ENCODE data around the gene RAB4A.
"Not testable (repeated sequence)": the region's sequence is repeated elsewhere in the genome, so short reads cannot be mapped to it uniquely, and the experiment has no call there.

RAB4A gene

DNA sequence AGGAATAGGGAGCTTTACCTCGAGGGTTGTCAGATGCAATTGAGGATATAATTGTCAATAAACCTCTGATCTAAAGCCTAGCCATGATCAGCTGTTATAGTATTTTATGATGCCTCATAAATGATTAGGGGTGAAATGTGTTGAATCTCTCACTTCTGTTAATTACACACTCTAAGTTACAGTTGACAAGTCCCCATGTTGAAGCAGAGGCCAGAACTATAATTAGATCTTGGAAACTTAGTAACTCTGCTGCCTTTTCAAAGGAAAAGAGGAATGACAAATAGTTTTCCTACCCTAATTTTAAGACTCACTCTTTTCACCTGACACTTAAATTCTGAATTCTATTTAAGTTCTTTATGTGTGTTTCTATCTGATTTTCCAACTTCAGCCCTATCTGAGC is 38.2 kb downstream of the RAB4A start:
- Histone ChIP-seq H3K36me3 (ENCODE audit: insufficient read depth, low read length) (peaks cover 24% of the 10 kb centered on the region), H3K9me3 (replicated peaks; ENCODE audit: low read length) (no peaks in the 10 kb centered on the region), H3K4me1 (ENCODE audit: control insufficient read depth, insufficient read depth, low read length) (no peaks in the 10 kb centered on the region), H3K27me3 (ENCODE audit: control insufficient read depth, insufficient read depth, low read length) (no peaks in the 10 kb centered on the region), H3K4me2 (ENCODE audit: low read length) (no peak overlapping the region), H3K9ac (ENCODE audit: low read depth, low read length) (no peak overlapping the region), H3K4me3 (ENCODE audit: low read length) (no peak overlapping the region)

DNA sequence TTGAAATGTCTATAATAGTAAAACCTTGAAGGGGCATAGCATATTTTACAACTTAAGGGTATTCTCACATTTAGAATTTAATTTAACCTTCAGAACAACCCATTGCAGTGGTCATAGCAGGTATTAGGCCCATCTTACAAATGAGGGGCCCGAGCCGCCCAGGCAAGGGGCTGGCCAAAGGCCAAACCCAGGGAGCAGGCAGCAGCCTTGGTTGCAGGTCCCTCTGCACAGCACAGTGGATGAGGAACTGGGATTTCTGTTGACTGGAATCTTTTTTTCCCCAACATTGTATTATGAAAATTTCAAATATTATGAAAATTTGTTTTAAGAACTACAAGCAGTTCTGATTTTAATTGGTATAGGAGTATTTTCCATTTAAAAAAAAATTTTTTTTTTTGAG is 38.8 kb downstream of the RAB4A start:
- Histone ChIP-seq H3K36me3 (ENCODE audit: insufficient read depth, low read length) (peaks cover 18% of the 10 kb centered on the region), H3K9ac (ENCODE audit: low read depth, low read length) (no peak overlapping the region), H3K4me2 (ENCODE audit: low read length) (no peak overlapping the region), H3K4me3 (ENCODE audit: low read length) (no peak overlapping the region), H3K4me1 (ENCODE audit: control insufficient read depth, insufficient read depth, low read length) (no peaks in the 10 kb centered on the region), H3K9me3 (replicated peaks; ENCODE audit: low read length) (no peaks in the 10 kb centered on the region), H3K27me3 (ENCODE audit: control insufficient read depth, insufficient read depth, low read length) (no peaks in the 10 kb centered on the region)

DNA sequence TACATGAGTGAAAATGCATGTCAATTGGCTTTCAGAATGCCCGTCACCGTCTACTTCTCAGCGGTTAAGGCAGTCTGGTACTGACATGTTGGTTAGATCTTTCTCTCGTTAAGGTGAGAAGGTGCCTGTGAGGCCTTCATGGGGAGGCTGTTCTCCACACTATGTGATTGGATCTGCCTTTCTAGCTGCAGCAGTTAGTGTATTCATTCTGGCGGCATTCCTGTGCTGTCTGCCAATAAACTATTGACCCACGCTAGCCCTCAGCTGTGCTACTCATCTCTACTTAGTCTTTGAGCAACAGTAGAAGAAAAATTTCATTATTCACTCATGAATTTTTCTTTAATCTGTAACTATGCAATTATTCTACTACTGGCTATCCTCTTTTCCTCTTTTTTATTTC is 39.9 kb downstream of the RAB4A start:
- no peak overlapping the region for H3K9ac ChIP-seq (ENCODE audit: low read depth, low read length)
- H3K4me3 ChIP-seq (ENCODE audit: low read length) = no peak overlapping the region
- peaks cover 15% of the 10 kb centered on the region for H3K36me3 ChIP-seq (ENCODE audit: insufficient read depth, low read length)
- no peaks in the 10 kb centered on the region for H3K4me1 ChIP-seq (ENCODE audit: control insufficient read depth, insufficient read depth, low read length)
- H3K9me3 ChIP-seq (replicated peaks; ENCODE audit: low read length) = no peaks in the 10 kb centered on the region
- H3K4me2 ChIP-seq (ENCODE audit: low read length) = no peak overlapping the region
- no peaks in the 10 kb centered on the region for H3K27me3 ChIP-seq (ENCODE audit: control insufficient read depth, insufficient read depth, low read length)

DNA sequence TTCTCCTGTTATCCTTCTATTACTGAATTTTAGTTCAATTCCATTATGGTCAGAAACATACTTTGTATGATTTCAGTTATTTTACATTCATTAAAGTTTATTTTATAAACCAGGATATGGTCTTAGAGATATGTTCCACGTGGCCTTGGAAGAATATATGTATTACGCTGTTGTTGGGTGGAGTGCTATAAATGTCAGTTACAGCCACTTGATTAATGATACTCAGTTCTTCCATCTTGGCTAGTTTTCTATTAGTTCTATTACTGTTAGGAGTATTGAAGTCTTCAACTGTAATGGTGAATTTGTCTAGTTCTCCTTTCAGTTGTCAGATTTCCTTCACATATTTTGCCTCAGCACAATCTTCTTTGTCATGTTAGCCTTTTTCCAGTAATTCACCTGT is 45.3 kb downstream of the RAB4A start:
- Histone ChIP-seq H3K9me3 (replicated peaks; ENCODE audit: low read length) (no peaks in the 10 kb centered on the region), H3K9ac (ENCODE audit: low read depth, low read length) (no peak overlapping the region), H3K36me3 (ENCODE audit: insufficient read depth, low read length) (peaks cover 11% of the 10 kb centered on the region), H3K4me2 (ENCODE audit: low read length) (no peak overlapping the region), H3K4me3 (ENCODE audit: low read length) (no peak overlapping the region), H3K4me1 (ENCODE audit: control insufficient read depth, insufficient read depth, low read length) (peaks cover 2% of the 10 kb centered on the region), H3K27me3 (ENCODE audit: control insufficient read depth, insufficient read depth, low read length) (no peaks in the 10 kb centered on the region)

DNA sequence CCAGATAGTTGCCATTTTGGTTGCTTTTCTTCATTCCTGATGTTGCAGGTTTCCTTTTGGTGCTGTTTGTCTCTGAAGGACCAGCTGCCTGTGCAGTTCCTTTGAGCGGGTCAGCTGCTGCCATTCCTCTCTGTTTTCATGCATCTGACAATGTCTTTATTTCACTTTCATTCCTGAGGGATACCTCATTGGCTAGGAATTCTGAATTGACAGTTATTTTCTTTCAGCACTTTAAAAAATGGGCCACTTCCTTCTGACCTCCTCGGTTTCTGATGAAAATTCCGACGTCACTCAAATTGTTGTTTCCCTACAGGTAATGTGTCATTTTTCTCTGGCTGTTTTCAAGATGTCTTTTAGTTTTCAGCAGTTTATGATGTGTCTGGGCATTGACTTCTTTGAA is 47.1 kb downstream of the RAB4A start:
- no peak overlapping the region for H3K4me2 ChIP-seq (ENCODE audit: low read length)
- H3K9ac ChIP-seq (ENCODE audit: low read depth, low read length) = no peak overlapping the region
- no peaks in the 10 kb centered on the region for H3K27me3 ChIP-seq (ENCODE audit: control insufficient read depth, insufficient read depth, low read length)
- no peak overlapping the region for H3K4me3 ChIP-seq (ENCODE audit: low read length)
- peaks cover 10% of the 10 kb centered on the region for H3K36me3 ChIP-seq (ENCODE audit: insufficient read depth, low read length)
- peaks cover 2% of the 10 kb centered on the region for H3K4me1 ChIP-seq (ENCODE audit: control insufficient read depth, insufficient read depth, low read length)
- H3K9me3 ChIP-seq (replicated peaks; ENCODE audit: low read length) = no peaks in the 10 kb centered on the region

DNA sequence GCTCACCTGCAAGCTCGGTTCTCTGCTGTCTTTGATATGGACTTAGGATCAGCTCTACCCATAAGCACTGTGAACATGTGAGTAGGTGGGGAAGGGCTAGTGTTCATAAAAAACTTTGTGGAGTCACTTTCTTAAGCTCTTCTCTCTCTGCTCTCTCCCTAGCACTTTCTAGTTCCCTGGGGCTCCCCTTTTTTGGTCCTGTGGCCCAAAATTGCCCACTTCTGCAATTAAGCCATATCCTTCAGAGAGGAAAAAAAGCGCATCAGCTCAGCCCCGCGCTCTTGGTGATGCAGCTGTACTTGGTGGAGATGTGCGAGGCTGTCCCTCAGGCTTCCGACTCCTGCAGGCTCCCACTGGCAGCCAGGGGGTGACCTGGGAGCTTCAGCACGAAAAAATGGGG is 48.6 kb downstream of the RAB4A start:
- H3K4me2 ChIP-seq (ENCODE audit: low read length) = no peak overlapping the region
- H3K27me3 ChIP-seq (ENCODE audit: control insufficient read depth, insufficient read depth, low read length) = no peaks in the 10 kb centered on the region
- H3K4me1 ChIP-seq (ENCODE audit: control insufficient read depth, insufficient read depth, low read length) = peaks cover 2% of the 10 kb centered on the region
- H3K9me3 ChIP-seq (replicated peaks; ENCODE audit: low read length) = no peaks in the 10 kb centered on the region
- peaks cover 25% of the 10 kb centered on the region for H3K36me3 ChIP-seq (ENCODE audit: insufficient read depth, low read length)
- H3K9ac ChIP-seq (ENCODE audit: low read depth, low read length) = no peak overlapping the region
- H3K4me3 ChIP-seq (ENCODE audit: low read length) = no peak overlapping the region

DNA sequence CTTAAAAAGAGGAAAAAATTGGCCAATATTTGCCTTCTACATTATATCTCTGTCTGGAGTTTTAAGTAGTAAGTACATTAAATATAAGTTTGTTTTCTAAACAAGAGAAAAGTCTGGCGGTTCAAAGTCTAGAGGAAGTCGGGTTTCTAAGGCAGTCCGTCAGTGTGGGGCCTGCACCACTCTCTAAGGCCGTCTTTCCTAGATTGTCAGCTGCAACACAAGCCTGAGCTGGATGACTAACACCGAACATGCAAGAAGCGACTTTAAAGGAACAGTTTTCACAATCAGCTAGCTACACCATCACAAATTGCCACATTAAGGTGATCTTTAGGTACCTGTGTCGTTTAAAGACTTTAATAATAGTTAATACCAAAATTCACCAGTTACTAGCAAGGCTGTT is 52.3 kb downstream of the RAB4A start:
- Histone ChIP-seq H3K4me1 (ENCODE audit: control insufficient read depth, insufficient read depth, low read length) (peaks cover 1% of the 10 kb centered on the region), H3K4me3 (ENCODE audit: low read length) (no peak overlapping the region), H3K9me3 (replicated peaks; ENCODE audit: low read length) (no peaks in the 10 kb centered on the region), H3K27me3 (ENCODE audit: control insufficient read depth, insufficient read depth, low read length) (no peaks in the 10 kb centered on the region), H3K4me2 (ENCODE audit: low read length) (no peak overlapping the region), H3K9ac (ENCODE audit: low read depth, low read length) (no peak overlapping the region), H3K36me3 (ENCODE audit: insufficient read depth, low read length) (peaks cover 45% of the 10 kb centered on the region)

DNA sequence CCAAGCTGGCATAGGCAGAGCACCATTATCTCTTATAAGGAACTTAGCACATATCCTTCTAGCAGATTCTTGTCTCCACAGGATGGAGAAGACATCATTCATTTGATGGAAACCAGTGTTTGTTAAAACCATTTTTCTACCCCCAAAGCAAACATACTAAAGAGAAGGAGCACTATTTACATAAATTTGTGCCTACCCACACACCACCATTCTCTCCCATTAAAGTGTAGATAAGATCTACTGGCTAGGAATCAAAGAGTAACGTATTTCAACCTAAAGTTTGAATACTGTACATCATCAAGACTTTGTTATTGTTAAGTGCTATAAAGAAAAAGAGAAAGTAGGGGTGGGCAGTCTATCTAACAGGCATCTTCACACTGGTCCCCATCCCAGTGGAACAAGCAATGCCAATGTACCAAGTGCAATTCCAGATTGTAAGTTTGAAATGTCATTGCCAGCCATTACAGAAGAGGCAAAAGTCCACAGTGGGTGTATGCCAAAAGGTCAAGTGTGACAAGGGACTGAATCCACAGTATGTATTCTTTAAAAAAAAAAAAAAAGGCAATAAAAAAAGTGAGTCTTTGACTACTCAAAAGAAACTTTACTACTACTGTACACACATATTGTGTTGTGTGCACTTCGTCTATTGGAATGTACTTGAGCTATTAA is 53.1 kb downstream of the RAB4A start:
- Histone ChIP-seq H3K9me3 (replicated peaks; ENCODE audit: low read length) (no peaks in the 10 kb centered on the region), H3K36me3 (ENCODE audit: insufficient read depth, low read length) (peaks cover 45% of the 10 kb centered on the region), H3K4me3 (ENCODE audit: low read length) (no peak overlapping the region), H3K4me2 (ENCODE audit: low read length) (no peak overlapping the region), H3K27me3 (ENCODE audit: control insufficient read depth, insufficient read depth, low read length) (no peaks in the 10 kb centered on the region), H3K4me1 (ENCODE audit: control insufficient read depth, insufficient read depth, low read length) (no peaks in the 10 kb centered on the region), H3K9ac (ENCODE audit: low read depth, low read length) (no peak overlapping the region)

DNA sequence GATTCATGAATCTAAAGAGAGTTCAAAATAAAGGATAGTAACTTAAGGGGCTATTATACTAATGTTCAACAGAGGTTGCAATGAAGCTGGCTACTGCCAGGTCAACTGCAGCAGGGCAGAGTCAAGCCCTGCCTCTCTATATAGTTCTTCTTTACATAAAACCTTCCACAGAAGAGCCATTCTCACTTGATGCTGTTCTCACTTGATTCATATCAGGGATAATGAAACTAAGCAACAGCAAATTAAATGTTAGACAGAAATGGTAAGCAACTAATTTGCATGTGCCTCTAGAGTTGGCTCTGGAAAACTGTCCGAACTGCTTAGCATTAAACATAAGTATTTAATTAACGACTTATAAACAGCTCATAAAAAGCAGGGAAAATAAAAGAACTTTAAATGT is 54.5 kb downstream of the RAB4A start:
- peaks cover 37% of the 10 kb centered on the region for H3K36me3 ChIP-seq (ENCODE audit: insufficient read depth, low read length)
- no peak overlapping the region for H3K4me3 ChIP-seq (ENCODE audit: low read length)
- H3K9ac ChIP-seq (ENCODE audit: low read depth, low read length) = no peak overlapping the region
- H3K4me2 ChIP-seq (ENCODE audit: low read length) = no peak overlapping the region
- H3K4me1 ChIP-seq (ENCODE audit: control insufficient read depth, insufficient read depth, low read length) = no peaks in the 10 kb centered on the region
- H3K27me3 ChIP-seq (ENCODE audit: control insufficient read depth, insufficient read depth, low read length) = no peaks in the 10 kb centered on the region
- H3K9me3 ChIP-seq (replicated peaks; ENCODE audit: low read length) = no peaks in the 10 kb centered on the region

DNA sequence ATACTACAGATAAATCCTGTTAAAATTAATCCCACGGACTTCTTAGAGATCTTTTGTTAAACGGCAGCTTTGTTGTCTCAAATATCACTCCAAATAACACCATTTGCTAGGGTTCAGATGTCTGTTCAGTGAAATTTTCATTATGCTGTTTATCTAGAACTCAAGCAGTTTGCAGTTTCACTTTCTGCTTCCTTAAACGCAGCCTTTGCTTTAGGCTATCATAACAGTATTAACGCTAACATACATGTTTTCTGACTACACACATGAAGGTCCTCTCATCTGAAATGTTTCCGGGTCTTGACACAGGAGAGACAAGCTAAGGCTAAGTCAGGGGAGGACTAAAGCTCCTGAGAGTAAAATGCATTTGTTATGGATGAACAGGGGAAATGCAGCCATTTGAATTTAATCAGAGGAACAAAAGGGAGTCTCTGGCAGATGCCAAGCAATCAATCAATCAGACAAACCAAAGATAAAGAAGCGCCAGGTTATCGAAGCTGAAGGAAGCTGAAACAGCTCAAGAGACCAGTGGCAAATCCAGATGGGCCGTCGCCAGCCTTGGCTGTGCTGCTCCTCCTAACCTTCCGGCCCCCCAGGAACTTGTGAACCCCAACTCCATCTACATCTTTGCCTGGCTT is 55.1 kb downstream of the RAB4A start:
- Histone ChIP-seq H3K9ac (ENCODE audit: low read depth, low read length) (no peak overlapping the region), H3K4me3 (ENCODE audit: low read length) (no peak overlapping the region), H3K36me3 (ENCODE audit: insufficient read depth, low read length) (peaks cover 37% of the 10 kb centered on the region), H3K4me1 (ENCODE audit: control insufficient read depth, insufficient read depth, low read length) (no peaks in the 10 kb centered on the region), H3K27me3 (ENCODE audit: control insufficient read depth, insufficient read depth, low read length) (no peaks in the 10 kb centered on the region), H3K4me2 (ENCODE audit: low read length) (no peak overlapping the region), H3K9me3 (replicated peaks; ENCODE audit: low read length) (no peaks in the 10 kb centered on the region)

DNA sequence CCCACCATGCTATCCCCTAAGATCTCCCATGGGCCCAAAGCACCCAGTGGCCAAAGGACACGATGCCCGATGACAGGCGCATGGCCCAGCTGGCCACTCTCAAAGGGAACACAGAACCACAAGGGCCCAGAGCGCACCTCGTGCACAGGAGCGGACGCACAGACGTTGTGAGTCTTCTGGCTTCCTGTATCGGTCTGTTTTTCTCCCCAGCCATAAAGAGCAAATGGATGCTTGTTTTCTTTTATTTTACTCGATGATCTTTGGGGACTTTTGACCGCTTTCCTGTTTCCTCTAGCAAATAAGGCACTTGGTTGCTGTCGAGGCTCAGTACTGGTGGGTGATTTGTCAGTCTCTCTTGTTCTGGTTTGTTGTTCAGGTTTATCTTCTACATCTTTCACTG is 55.7 kb downstream of the RAB4A start:
- Histone ChIP-seq H3K36me3 (ENCODE audit: insufficient read depth, low read length) (peaks cover 37% of the 10 kb centered on the region), H3K9me3 (replicated peaks; ENCODE audit: low read length) (no peaks in the 10 kb centered on the region), H3K4me2 (ENCODE audit: low read length) (no peak overlapping the region), H3K9ac (ENCODE audit: low read depth, low read length) (no peak overlapping the region), H3K4me1 (ENCODE audit: control insufficient read depth, insufficient read depth, low read length) (no peaks in the 10 kb centered on the region), H3K4me3 (ENCODE audit: low read length) (no peak overlapping the region), H3K27me3 (ENCODE audit: control insufficient read depth, insufficient read depth, low read length) (no peaks in the 10 kb centered on the region)

DNA sequence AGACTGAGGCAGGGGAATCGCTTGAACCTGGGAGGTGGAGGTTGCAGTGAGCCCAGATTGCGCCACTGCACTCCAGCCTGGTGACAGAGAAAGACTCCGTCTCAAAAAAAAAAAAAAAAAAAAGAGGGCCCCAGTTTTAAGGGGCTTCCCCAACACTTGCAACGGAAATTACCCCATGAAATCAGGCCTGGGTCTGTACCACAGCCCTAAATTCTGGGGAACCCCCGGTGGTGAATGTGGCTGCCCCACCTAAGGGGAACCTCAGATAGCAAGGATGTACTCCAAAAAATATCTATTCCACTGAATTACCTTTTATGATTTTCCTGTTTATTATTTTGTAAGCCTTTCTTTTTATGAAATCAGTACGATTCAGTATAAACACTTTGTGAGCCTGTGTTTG is 56.9 kb downstream of the RAB4A start:
- H3K9ac ChIP-seq (ENCODE audit: low read depth, low read length); H3K27me3 ChIP-seq (ENCODE audit: control insufficient read depth, insufficient read depth, low read length); H3K4me1 ChIP-seq (ENCODE audit: control insufficient read depth, insufficient read depth, low read length); H3K4me2 ChIP-seq (ENCODE audit: low read length); H3K4me3 ChIP-seq (ENCODE audit: low read length); H3K9me3 ChIP-seq (replicated peaks; ENCODE audit: low read length): not testable (repeated sequence)
- H3K36me3 ChIP-seq (ENCODE audit: insufficient read depth, low read length) = peaks cover 37% of the 10 kb centered on the region

Data from skeletal muscle satellite cell (primary cell).